Neural cell (in vitro differentiated cells): ENCODE data around the gene IGFL1.

ENCODE experiments used
- EP300 ChIP-seq: fragments of 450-650 bp; conservative IDR thresholded peaks from 2 replicates; pipeline ENCODE4 v1.6.1; 2014; ENCODE audit warnings: antibody characterized with exemption, mild to moderate bottlenecking, moderate library complexity; ENCODE audit not compliant: poor library complexity, severe bottlenecking
- EZH2 ChIP-seq: fragments of 200-600, 300-800 bp; shearing (Covaris generic), sonication (generic); IDR thresholded peaks from 2 replicates; pipeline ENCODE4 v1.6.1; 2014; ENCODE audit warnings: antibody characterized with exemption, low read length, borderline replicate concordance, mild to moderate bottlenecking; ENCODE audit not compliant: insufficient read depth, poor library complexity, severe bottlenecking
- MXI1 ChIP-seq: fragments of 450-650 bp; conservative IDR thresholded peaks from 2 replicates; pipeline ENCODE4 v1.6.1; 2014; ENCODE audit warnings: antibody characterized with exemption, mild to moderate bottlenecking; ENCODE audit not compliant: poor library complexity, severe bottlenecking
- POLR2AphosphoS5 ChIP-seq: IDR thresholded peaks from 2 replicates; pipeline ENCODE4 v1.6.1; 2012
- RAD21 ChIP-seq: fragments of 450-650 bp; conservative IDR thresholded peaks from 2 replicates; pipeline ENCODE4 v1.6.1; 2014; ENCODE audit warnings: antibody characterized with exemption, mild to moderate bottlenecking, moderate library complexity
- SMC3 ChIP-seq: fragments of 450-650 bp; conservative IDR thresholded peaks from 2 replicates; pipeline ENCODE4 v1.6.1; 2014; ENCODE audit warnings: antibody characterized with exemption, mild to moderate bottlenecking, moderate library complexity; ENCODE audit not compliant: poor library complexity
- TAF1 ChIP-seq: IDR thresholded peaks from 2 replicates; pipeline ENCODE4 v1.6.1; 2012; ENCODE audit warnings: low read depth
- TF ChIP-seq, protein P1 (sequence below): fragments of 450-650 bp; IDR thresholded peaks from 2 replicates; pipeline ENCODE4 v1.5.1; 2014; ENCODE audit warnings: antibody characterized with exemption, mild to moderate bottlenecking, moderate library complexity; ENCODE audit not compliant: poor library complexity, severe bottlenecking

DNA sequence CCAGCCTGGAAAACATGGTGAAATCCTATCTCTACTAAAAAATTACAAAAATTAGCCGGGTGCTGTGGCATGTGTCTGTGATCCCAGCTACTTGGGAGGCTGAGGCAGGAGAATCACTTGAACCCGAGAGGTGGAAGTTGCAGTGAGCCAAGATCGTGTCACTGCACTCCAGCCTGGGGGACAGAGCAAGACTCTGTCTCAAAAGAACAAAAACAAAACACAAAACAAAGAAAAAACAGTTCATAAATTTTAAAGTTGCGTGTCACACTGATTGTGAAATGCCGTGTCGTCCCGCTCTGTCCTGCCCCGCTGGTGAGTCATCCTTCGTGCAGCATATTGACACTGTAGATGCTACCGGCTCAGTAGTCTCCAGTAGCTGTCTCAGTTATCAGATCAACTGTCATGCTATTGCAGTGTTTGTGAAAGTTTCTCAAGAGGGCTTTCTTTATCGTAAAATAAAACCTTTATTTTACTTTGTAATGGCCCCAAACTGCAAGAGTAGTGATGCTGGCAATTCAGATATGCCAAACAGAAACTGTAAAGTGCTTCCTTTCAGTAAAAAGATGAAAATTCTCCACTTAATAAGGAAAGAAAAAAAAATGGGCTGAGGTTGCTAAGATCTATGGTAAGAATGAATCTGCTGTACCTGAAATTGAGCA is 36.4 kb upstream of the IGFL1 start:
- TF ChIP-seq EP300 (no peak), TAF1 (no peak), EZH2 (no peak), POLR2AphosphoS5 (no peak), SMC3 (no peak), MXI1 (no peak), RAD21 (no peak)
- TF ChIP-seq, protein P1, sequence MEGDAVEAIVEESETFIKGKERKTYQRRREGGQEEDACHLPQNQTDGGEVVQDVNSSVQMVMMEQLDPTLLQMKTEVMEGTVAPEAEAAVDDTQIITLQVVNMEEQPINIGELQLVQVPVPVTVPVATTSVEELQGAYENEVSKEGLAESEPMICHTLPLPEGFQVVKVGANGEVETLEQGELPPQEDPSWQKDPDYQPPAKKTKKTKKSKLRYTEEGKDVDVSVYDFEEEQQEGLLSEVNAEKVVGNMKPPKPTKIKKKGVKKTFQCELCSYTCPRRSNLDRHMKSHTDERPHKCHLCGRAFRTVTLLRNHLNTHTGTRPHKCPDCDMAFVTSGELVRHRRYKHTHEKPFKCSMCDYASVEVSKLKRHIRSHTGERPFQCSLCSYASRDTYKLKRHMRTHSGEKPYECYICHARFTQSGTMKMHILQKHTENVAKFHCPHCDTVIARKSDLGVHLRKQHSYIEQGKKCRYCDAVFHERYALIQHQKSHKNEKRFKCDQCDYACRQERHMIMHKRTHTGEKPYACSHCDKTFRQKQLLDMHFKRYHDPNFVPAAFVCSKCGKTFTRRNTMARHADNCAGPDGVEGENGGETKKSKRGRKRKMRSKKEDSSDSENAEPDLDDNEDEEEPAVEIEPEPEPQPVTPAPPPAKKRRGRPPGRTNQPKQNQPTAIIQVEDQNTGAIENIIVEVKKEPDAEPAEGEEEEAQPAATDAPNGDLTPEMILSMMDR: no peak
